ENCODE measurements around the gene FAM83E. TPM values are rescaled to one million over a fixed set of nuclear protein-coding genes. Genes with fewer than 3 reads are reported as not detected.

FAM83E gene
- total RNA-seq, 6 experiments from 2014 or later, result 0.22 to 0.37 TPM; not detected in 4

GRCh38 chr19:48630296-48631063 is 15.6 kb upstream of the FAM83E start:
- Histone ChIP-seq H3K27ac (peak overlapping the region; percentile 7 to 51 (median 50)), H3K9me3 (no peaks in the 10 kb centered on the region), H3K36me3 (no peaks in the 10 kb centered on the region), H3K27me3 (no peaks in the 10 kb centered on the region), H3K4me1 (peaks cover 0 to 48% (median 22%) of the 10 kb centered on the region in 4 donors), H3K4me3 (no peak overlapping the region)
- ATAC-seq, result peak; percentile 1 to 12 (median 4)
- peak; percentile 76 to 87 (median 78) for DNase-seq
- TF ChIP-seq CTCF (IDR thresholded peaks at IDR 0.05) (peak in 2 of 4 donors; percentile 5 to 6), POLR2A (IDR thresholded peaks at IDR 0.05) (no peak)
- 46% methylated on average over 25 of the region's 47 CpGs for WGBS (ENCODE audit: insufficient coverage, low coverage, low lambda C conversion rate, missing lambda C conversion rate)
- intact Hi-C loops (cut with DNase I), result no loop called here

- DNase-seq (peak; percentile 44 to 72 (median 62)), ATAC-seq (peak in 1 of 4 donors; percentile 13)
- Histone ChIP-seq H3K4me1 (peaks cover 0 to 47% (median 20%) of the 10 kb centered on the region in 4 donors), H3K27ac (peak overlapping the region; percentile 7 to 51 (median 50)), H3K4me3 (no peak overlapping the region), H3K36me3 (no peaks in the 10 kb centered on the region), H3K9me3 (no peaks in the 10 kb centered on the region), H3K27me3 (no peaks in the 10 kb centered on the region)
- WGBS (ENCODE audit: insufficient coverage, low coverage, low lambda C conversion rate, missing lambda C conversion rate), result 33% methylated on average over 9 of the region's 48 CpGs
- intact Hi-C loops (cut with DNase I), result no loop called here
- TF ChIP-seq POLR2A (IDR thresholded peaks at IDR 0.05) (no peak), CTCF (IDR thresholded peaks at IDR 0.05) (no peak)
Measured at GRCh38 chr19:48629599-48630295, 14.9 kb upstream of the FAM83E start.

- H3K4me3 ChIP-seq, result no peak overlapping the region
- intact Hi-C loops (cut with DNase I), result no loop called here
- ATAC-seq (no peak), DNase-seq (peak in 1 of 3 donors; percentile 54)
- no peaks in the 10 kb centered on the region for H3K27me3 ChIP-seq
- no peaks in the 10 kb centered on the region for H3K36me3 ChIP-seq
- WGBS (ENCODE audit: insufficient coverage, low coverage, low lambda C conversion rate, missing lambda C conversion rate), result 93% methylated on average over 5 of the region's 22 CpGs
- H3K9me3 ChIP-seq, result no peaks in the 10 kb centered on the region
- no peak overlapping the region for H3K27ac ChIP-seq
- TF ChIP-seq CTCF (IDR thresholded peaks at IDR 0.05) (no peak), POLR2A (IDR thresholded peaks at IDR 0.05) (no peak)
- peaks cover 0 to 44% (median 19%) of the 10 kb centered on the region in 4 donors for H3K4me1 ChIP-seq
Measured at GRCh38 chr19:48629297-48629598, 14.4 kb upstream of the FAM83E start.

- peaks cover 0 to 39% (median 15%) of the 10 kb centered on the region in 4 donors for H3K4me1 ChIP-seq
- H3K27ac ChIP-seq, result no peak overlapping the region
- ATAC-seq (no peak), DNase-seq (peak; percentile 43 to 67 (median 61))
- H3K9me3 ChIP-seq, result no peaks in the 10 kb centered on the region
- TF ChIP-seq POLR2A (IDR thresholded peaks at IDR 0.05), result no peak
- TF ChIP-seq CTCF (IDR thresholded peaks at IDR 0.05), result no peak
- no peak overlapping the region for H3K4me3 ChIP-seq
- 33% methylated on average over 12 of the region's 34 CpGs for WGBS (ENCODE audit: insufficient coverage, low coverage, low lambda C conversion rate, missing lambda C conversion rate)
- no peaks in the 10 kb centered on the region for H3K27me3 ChIP-seq
- intact Hi-C loops (cut with DNase I), result no loop called here
- H3K36me3 ChIP-seq, result no peaks in the 10 kb centered on the region
Measured at GRCh38 chr19:48628486-48629296, 13.8 kb upstream of the FAM83E start.

Data from right lobe of liver (tissue), 6 donors.